HG03097 (cell line): ENCODE results near the gene MITF.

ENCODE experiments used
- ATAC-seq: cut with Tn5 transposase; IDR thresholded peaks from one replicate; pipeline ENCODE4 v1.9.1; 2021; ENCODE audit not compliant: unreplicated experiment, low FRiP score

MITF gene

GRCh38 chr3:69941439-69942176 is 202.3 kb downstream of the MITF start:
- no peak for ATAC-seq

- no peak for ATAC-seq
Observed at GRCh38 chr3:69944931-69945493, 205.7 kb downstream of the MITF start.

DNA sequence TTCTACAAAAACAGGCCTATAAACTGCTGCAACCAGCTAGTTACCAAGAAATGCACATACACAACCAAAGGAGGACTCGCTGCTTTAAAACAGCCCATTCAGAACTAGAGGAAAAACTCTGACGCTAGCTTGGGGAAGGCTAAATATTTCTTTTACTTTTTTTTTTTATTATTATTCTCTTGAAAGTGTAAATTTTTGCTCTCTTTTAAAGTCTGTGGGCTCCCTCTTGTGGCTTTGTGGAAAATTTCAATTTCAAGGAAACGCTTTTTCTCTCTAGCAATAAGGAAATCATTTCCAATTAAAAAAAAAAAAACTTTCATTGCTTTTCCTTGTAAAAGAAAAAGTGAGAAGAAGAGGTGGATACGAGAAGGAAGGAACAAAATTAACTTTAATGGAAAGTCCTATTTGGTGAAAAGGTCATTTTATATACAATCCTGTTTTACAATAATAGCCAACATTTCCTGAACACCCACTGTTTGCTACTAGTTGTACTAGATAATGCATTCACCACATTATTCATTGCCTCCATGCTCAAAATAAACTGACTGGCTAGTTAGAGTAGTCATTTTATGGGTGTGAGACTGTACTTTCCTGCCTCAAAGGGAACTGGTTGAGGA is 209.1 kb downstream of the MITF start:
- ATAC-seq: no peak

DNA sequence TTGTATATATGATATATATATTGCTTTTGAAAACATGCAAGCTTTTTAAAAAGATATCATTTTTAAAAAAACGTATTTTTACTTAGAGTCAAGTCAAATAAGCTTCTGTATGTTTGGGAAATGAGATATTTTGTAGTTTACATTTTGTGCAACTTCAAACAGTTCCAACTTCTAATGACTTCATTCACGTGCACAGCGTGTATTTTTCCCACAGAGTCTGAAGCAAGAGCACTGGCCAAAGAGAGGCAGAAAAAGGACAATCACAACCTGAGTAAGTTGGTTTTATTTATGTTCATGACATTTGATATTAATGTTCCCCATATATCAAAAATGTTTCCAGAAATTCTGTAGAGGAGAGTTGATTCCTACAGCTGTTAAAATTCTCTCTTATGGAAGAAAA is 212.4 kb downstream of the MITF start:
- ATAC-seq: no peak

- no peak for ATAC-seq
Observed at GRCh38 chr3:69959581-69959980, 220.3 kb downstream of the MITF start.

DNA sequence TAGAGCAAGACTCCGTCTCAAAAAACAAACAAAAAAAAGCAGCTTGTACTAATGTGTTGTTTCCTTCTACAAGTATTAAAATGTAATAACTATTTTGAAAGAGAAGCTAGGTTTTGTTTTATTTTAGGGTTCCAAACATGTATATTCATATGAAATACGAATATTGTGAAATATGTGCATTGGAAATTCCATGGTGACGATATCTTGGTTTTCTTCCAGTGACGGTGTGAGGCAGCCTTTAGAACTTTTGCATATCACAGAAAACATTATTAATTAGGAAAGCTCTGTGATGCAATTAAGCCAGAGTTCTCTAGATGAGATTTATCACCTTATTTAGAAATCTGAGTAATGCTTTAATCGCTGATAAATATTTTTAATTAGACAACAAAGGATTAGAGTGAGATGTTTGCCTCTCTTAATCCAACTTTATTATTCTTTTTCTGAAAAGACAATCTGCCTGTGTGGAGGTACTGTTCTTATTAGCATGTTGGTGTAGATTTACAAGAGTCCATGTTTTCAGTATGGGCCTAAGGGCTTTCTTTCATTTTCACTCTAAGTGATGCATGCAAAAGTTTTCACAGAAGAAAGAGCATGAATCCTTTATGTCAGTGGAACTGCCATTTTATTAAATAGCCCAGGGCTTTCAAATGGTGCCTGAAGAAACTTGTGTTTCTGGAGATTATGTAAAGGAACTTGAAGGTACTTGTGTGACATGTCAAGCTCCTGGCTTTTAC is 222.6 kb downstream of the MITF start:
- ATAC-seq: no peak

- no peak for ATAC-seq
Observed at GRCh38 chr3:69963643-69964042, 224.4 kb downstream of the MITF start.

DNA sequence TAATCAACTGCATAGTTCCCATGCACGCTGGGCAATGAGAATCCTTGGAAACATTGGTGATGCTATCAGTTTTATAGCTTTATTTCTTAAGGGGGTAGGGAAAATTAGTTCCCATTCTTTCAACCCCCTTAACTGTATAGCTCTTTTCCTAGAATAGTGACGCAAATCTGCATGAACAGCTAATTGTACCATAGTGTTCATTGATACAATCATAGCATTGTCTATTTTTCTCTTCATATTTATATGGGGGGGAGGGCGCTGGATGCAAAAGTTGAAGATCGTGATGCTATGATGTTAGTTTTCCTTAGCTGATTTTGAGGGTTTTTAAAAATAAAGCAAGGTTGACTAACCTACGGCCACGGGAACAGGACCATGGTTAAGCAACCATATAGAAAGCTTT is 227.9 kb downstream of the MITF start:
- ATAC-seq: no peak

DNA sequence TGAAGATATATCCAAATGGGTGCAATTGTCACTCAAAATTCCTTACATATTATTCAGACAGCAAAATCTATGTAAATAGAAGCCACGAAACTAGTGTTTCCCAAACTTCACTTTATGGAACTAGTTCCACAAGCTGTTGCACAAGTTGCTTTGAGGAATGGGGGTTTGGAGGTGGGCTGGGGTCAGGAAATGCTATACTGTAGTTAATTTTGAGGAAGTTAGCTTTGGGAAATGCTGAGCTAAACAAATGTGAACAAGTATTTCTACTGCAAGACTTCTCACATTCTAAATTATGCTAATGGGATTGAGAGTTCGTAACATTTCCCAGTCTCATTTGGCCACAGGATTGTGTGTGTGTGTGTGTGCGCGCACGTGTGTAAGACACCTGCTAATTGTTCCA is 231.6 kb downstream of the MITF start:
- no peak for ATAC-seq

GRCh38 chr3:69972672-69973071 is 233.4 kb downstream of the MITF start:
- ATAC-seq: no peak

DNA sequence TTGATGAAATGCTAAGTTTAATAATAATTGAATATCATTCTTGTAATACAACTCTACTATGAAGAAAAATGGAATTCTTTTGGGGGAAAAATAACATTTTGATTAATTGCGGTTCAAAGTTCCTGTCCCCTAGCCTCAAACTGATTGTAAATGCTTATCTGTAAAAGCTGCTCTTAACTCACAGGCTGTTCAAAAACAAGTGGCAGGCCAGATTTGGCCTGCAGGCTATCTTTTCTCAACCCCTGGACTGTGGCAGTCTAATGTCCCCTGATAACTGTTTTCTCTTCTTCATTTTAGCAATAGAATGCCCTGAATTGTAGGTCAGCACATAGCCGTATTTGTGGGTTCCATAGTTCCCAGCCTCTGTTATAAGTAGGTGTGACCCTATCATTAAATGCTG is 236.8 kb downstream of the MITF start:
- ATAC-seq: no peak

DNA sequence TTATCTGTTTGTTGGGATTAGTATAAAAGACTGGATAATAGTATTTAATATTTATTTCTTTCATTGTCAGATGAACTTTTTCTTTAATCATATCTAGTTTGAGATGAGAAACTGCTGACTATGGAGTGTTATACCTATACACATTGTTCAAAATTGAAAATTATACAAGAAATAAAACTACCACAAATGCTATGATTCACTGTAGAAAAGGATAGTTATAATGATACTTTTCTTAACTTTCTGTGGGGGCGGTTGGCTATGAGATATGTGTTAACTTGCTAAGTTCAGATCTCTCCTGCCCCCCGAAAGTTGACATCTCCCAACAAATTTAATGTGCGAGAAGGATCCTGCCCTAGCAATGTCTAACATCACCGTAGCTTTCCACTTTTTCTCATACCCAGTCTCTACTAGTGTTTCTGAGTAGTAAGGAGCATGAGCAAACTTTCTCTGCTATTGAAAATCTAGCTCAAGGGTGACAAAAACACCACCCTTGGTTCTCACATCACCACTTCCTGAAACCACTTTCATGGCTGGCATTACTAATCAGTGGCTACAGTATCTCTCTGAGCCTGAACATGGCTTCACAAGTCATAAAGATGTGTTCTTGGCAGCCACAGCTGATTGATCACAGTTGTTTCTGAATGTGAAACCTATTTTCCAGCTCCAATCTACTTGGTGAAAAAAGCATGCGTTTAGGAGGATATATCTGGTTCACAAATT is 244.4 kb downstream of the MITF start:
- no peak for ATAC-seq

- ATAC-seq: no peak
Observed at GRCh38 chr3:69985266-69985665, 246.0 kb downstream of the MITF start.

DNA sequence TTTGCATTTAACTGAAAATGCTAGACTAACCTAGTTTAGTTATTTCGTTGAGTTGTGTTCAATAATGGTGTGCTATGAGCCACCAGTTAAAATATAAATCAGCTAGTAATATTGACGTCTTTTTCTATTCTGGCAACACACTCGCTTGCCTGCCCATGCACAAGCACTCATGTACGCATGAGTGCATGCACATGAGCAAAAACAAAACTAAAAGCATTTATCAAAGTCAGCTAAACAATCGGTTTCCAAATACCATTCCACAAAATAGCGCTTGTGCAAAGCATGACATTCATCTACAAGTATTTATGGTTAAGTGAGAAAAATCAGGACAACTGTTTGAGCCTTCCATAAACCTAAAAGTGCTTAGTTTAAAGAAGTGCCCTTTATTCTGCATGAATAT is 247.2 kb downstream of the MITF start:
- no peak for ATAC-seq

DNA sequence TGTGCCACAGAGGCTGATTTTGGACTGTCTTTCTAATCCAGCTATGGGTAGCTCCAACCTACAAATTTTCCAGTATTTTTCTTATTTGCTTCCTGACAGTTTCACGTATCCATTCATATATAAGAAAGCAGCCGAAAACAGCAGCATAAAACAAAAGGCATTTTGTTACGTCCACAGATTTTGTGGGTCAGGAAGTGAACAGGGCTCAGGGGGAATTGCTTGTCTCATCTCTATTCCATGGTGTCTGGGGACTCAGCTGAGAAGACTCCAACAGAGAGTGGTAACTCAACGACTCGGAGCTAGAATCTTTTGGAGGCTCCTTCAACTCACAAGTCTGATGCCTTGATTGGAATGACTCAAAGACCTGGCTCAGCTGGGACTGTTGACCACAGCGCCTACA is 248.6 kb downstream of the MITF start:
- no peak for ATAC-seq

GRCh38 chr3:69993757-69994156 is 254.5 kb downstream of the MITF start:
- no peak for ATAC-seq

DNA sequence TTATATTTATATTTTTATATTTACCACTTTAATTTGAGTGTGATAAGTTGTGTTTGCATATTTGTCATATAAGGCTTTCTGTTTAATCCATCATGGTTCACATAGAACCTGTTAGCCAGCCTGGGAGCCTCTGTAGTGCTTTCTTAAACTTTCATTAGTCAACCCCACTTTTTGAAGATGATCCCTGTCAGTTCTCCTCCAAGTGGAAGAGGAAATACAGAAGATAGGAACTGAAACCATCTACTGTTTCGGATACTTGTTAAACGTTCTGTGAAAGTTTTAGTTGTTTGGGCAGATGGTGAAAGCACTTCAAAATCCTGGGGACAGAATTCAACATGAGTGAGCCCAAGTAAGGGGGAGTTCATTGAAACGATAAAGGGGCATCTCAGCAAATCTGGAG is 255.7 kb downstream of the MITF start:
- no peak for ATAC-seq

GRCh38 chr3:69997631-69998307 is 258.5 kb downstream of the MITF start:
- no peak for ATAC-seq

- no peak for ATAC-seq
Observed at GRCh38 chr3:69998759-69999139, 259.5 kb downstream of the MITF start.
